Activated B cell treated with CpG ODN at 0.5 μM for 24 hours (primary cell): ENCODE data around the gene PPP1R12B. TPM values are rescaled to one million over a fixed set of nuclear protein-coding genes. Genes with fewer than 3 reads are reported as not detected.
"Not testable (repeated sequence)": the region's sequence is repeated elsewhere in the genome, so short reads cannot be mapped to it uniquely, and the experiment has no call there.

Experiments
- ATAC-seq: fragments of 200-7000 bp; cut with Tn5 transposase; one replicate; pipeline ENCODE4 v1.10.0; 2021; ENCODE audit warnings: low read depth, mild to moderate bottlenecking, moderate library complexity
- CTCF ChIA-PET: fragments of 350-600 bp; sonication (Branson Sonifier 250); formaldehyde crosslinking; loops from one replicate; lab custom pipeline; 2021; ENCODE audit warnings: antibody characterized with exemption; lab: Charles Lee
- POLR2A ChIA-PET: fragments of 350-600 bp; sonication (Branson Sonifier 250); formaldehyde crosslinking; loops from one replicate; lab custom pipeline; 2021; ENCODE audit warnings: antibody characterized with exemption; lab: Charles Lee
- DNase-seq: peaks from one replicate; pipeline ENCODE4 v3.0.0; 2022
- H3K27ac Mint-ChIP-seq: one replicate; pipeline ENCODE4 v1.8.0; 2020; ENCODE audit warnings: mixed read lengths
- H3K27me3 Mint-ChIP-seq: one replicate; pipeline ENCODE4 v1.8.0; 2021; ENCODE audit warnings: mixed read lengths
- H3K36me3 Mint-ChIP-seq: one replicate; pipeline ENCODE4 v1.8.0; 2021; ENCODE audit warnings: low read depth, mixed read lengths
- H3K4me1 Mint-ChIP-seq: one replicate; pipeline ENCODE4 v1.8.0; 2021; ENCODE audit warnings: mixed read lengths
- H3K4me3 Mint-ChIP-seq: one replicate; pipeline ENCODE4 v1.8.0; 2020; ENCODE audit warnings: mild to moderate bottlenecking, mixed read lengths
- H3K9me3 Mint-ChIP-seq: one replicate; pipeline ENCODE4 v1.8.0; 2020; ENCODE audit warnings: mixed read lengths
- intact Hi-C: fragments of 100-400 bp; cut with micrococcal nuclease; formaldehyde crosslinking; loops from one replicate; pipeline ENCODE4 v1.15.1; 2024
- total RNA-seq: library from RNA; stranded (reverse); gene quantifications from 2 replicates; pipeline ENCODE4 v1.2.3, GENCODE V29; 2022
- TF ChIP-seq, protein P1 (sequence below): fragments of 200-600 bp; IDR thresholded peaks from one replicate; pipeline ENCODE4 v1.8.0; 2022; ENCODE audit warnings: antibody characterized with exemption, mild to moderate bottlenecking

Gene PPP1R12B
- total RNA-seq, 1 donor from 2014 or later: 25.7 TPM

DNA sequence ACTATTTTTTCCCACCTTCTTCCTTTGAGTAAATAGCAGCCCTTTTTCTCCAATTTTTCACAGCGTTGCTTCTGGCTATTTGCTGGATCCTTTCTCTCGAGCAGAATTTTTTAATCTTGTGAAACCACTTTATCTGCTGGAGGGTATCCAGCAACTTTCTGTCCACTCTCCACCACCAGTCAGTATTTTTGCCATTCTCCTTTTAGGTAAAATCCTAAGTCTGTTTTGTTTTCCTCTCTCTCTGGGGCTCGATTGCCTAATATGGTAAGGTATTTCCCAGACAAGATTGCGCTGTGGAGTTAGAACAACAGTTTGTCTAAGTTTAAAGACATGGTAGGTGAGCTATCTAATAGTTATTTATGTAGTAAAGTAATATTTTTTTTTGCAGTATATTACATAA is 156.9 kb downstream of the PPP1R12B start:
- intact Hi-C loops: no loop called here
- Mint-ChIP-seq H3K36me3 (peaks cover 18% of the 10 kb centered on the region), H3K9me3 (no peaks in the 10 kb centered on the region), H3K4me1 (no peaks in the 10 kb centered on the region), H3K4me3 (no peak overlapping the region), H3K27me3 (no peaks in the 10 kb centered on the region), H3K27ac (no peak overlapping the region)
- ATAC-seq (no peak), DNase-seq (no peak)
- CTCF ChIA-PET: interaction anchor here (1.4 kb wide), 1 partner anchor 66 kb away, joined by 4 read pairs; no protein-coding TSS in a partner anchor
- POLR2A ChIA-PET: no interaction called here
- TF ChIP-seq, protein P1, sequence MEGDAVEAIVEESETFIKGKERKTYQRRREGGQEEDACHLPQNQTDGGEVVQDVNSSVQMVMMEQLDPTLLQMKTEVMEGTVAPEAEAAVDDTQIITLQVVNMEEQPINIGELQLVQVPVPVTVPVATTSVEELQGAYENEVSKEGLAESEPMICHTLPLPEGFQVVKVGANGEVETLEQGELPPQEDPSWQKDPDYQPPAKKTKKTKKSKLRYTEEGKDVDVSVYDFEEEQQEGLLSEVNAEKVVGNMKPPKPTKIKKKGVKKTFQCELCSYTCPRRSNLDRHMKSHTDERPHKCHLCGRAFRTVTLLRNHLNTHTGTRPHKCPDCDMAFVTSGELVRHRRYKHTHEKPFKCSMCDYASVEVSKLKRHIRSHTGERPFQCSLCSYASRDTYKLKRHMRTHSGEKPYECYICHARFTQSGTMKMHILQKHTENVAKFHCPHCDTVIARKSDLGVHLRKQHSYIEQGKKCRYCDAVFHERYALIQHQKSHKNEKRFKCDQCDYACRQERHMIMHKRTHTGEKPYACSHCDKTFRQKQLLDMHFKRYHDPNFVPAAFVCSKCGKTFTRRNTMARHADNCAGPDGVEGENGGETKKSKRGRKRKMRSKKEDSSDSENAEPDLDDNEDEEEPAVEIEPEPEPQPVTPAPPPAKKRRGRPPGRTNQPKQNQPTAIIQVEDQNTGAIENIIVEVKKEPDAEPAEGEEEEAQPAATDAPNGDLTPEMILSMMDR: no peak

DNA sequence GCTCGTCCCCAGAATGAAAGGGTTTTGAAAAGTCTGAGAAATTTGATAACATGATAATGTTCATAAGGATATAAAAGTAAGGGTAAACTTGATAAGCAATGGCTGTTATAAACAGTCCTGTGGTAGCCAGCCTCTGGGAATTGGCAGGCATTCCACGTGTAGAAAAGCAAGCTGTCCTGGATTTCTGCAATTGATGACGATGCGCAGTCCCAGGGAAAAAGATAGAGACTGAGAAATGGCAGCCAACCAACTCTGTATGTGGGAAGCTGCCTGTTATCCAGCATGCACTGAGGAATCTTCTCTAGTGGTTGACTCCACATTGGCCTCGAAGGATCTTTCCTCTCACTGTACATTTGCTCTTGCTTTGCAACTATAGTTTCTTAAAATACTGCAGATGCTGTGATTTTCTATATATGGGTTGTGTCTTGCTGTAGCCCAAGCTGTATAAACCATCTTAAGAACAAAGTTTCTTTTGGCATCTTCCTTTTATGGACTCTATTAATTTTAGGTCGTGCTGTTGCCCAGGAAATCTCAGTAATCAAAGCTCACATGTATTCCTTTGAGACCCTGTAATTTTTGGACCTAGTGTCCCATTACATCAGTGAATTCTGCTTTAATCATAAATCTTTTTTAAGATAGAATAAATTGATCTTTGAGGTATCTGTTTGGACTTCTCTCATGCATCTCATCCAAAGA is 157.5 kb downstream of the PPP1R12B start:
- CTCF ChIA-PET: interaction anchor here (1.4 kb wide), 1 partner anchor 66 kb away, joined by 4 read pairs; no protein-coding TSS in a partner anchor
- H3K9me3 Mint-ChIP-seq, H3K4me1 Mint-ChIP-seq, H3K27ac Mint-ChIP-seq, H3K4me3 Mint-ChIP-seq, H3K27me3 Mint-ChIP-seq, DNase-seq, ATAC-seq, POLR2A ChIA-PET, intact Hi-C loops: not testable (repeated sequence)
- H3K36me3 Mint-ChIP-seq: peaks cover 19% of the 10 kb centered on the region

DNA sequence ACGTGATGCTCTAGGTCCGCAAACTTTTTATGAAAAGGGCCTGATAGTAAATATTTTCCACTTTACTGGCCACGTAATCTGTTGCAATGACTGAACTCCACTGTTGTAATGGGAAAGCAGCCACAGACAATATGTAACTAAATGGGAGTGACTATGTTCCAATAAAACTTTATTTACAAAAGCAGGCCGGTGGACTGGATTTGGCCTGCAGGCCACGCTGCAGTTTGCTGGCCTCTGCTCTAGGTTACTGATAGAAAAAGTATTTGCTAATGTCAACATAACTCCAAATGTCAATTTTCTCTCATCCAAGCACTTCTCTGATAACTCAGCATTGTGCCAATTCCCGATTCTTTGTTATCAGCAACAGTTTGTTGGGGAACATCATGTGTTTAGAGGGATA is 160.4 kb downstream of the PPP1R12B start:
- H3K27me3 Mint-ChIP-seq, CTCF ChIA-PET, H3K36me3 Mint-ChIP-seq, H3K4me3 Mint-ChIP-seq, DNase-seq, intact Hi-C loops, H3K9me3 Mint-ChIP-seq, ATAC-seq, H3K4me1 Mint-ChIP-seq, H3K27ac Mint-ChIP-seq, POLR2A ChIA-PET: not testable (repeated sequence)

DNA sequence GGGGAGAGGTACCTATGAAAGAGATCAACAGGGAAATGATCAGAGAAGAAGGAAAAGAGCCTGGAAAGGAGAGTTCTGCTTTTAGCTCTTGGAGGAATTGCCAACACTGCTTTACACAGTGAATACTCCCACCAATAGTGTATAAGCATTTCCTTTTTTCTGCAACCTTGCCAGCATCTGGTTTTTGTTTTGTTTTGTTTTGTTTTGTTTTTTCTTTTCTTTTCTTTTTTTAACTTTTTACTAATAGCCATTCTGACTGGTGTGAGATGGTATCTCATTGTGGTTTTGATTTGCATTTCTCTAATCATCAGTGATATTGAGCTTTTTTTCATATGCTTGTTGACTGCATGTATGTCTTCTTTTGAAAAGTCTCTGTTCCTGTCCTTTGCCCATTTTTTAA is 165.4 kb downstream of the PPP1R12B start:
- not testable (repeated sequence) for H3K4me3 Mint-ChIP-seq

DNA sequence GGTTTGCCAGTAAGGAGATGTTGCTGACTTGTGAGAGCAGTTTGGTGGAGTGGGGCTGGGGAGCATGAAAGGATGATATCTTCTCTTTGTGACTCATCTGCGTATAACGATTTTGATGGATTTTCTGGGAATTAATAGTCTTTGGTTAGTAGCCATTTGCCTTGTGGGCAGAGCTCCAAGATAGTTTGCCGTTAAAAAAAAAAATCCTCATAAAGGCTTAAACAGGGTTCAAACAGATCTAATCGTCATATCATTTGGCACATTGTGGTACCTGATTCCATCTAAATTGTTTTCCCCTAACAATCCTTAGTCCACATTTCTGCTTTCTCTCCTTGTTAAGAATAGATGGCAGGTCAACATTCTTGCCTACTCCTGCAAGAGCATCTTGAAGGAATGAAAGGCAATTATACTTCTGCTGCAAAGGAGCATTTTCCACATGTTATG is 168.0 kb downstream of the PPP1R12B start:
- CTCF ChIA-PET: no interaction called here
- intact Hi-C loops: no loop called here

More for the DNA sequence above, 165.4 kb downstream of the PPP1R12B start:
- CTCF ChIA-PET, H3K4me1 Mint-ChIP-seq, H3K27me3 Mint-ChIP-seq, H3K27ac Mint-ChIP-seq, intact Hi-C loops, ATAC-seq, H3K9me3 Mint-ChIP-seq, POLR2A ChIA-PET, DNase-seq: not testable (repeated sequence)
- H3K36me3 Mint-ChIP-seq: peaks cover 11% of the 10 kb centered on the region

DNA sequence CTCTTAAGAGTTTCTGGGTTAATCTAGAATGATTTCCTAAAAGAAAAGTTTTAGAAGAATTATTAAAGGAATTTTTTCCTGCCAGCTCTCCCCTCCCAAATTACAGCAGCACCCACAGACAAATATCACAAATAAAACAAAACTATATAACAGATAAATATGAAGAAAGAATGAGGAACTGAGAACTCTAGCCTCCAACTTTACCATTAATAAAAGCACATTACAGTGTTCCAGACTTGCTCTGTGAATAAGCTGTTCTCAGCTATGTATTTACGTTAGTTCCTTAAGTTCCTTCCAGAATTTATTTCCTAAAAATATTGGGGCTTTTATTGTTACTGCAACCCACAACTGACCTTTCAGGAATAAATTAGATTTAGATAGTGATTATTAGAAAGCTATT is 168.6 kb downstream of the PPP1R12B start:
- H3K36me3 Mint-ChIP-seq: peaks cover 10% of the 10 kb centered on the region
- H3K27me3 Mint-ChIP-seq, H3K9me3 Mint-ChIP-seq, H3K4me1 Mint-ChIP-seq, ATAC-seq, CTCF ChIA-PET, H3K4me3 Mint-ChIP-seq, H3K27ac Mint-ChIP-seq, DNase-seq, POLR2A ChIA-PET, intact Hi-C loops: not testable (repeated sequence)

More for the DNA sequence above, 168.0 kb downstream of the PPP1R12B start:
- TF ChIP-seq, protein P1: no peak
- H3K4me3 Mint-ChIP-seq: no peak overlapping the region
- peaks cover 6% of the 10 kb centered on the region for H3K4me1 Mint-ChIP-seq
- DNase-seq: no peak
- ATAC-seq: no peak
- peaks cover 4% of the 10 kb centered on the region for H3K9me3 Mint-ChIP-seq
- H3K27me3 Mint-ChIP-seq: no peaks in the 10 kb centered on the region
- peaks cover 10% of the 10 kb centered on the region for H3K36me3 Mint-ChIP-seq
- POLR2A ChIA-PET: no interaction called here
- no peak overlapping the region for H3K27ac Mint-ChIP-seq

DNA sequence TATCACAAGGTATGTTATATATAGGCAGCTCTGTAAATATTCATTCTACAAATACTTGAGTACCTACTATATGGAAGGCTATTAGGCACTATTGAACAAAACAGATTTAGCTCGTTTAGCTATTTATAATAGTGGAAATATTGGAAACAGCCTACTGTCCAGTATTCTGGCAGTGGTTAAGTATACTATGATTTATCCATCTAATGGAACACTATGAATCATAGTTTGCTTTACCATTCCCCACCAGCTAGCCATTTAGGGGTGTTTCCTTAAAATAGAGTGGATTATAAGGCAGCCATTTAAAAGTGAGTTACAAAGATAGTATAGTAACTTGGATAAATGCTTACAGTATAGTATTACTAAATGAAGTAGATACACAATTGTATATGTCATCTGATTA is 169.7 kb downstream of the PPP1R12B start:
- ATAC-seq, H3K4me1 Mint-ChIP-seq, H3K27me3 Mint-ChIP-seq, CTCF ChIA-PET, H3K9me3 Mint-ChIP-seq, intact Hi-C loops, POLR2A ChIA-PET, DNase-seq, H3K27ac Mint-ChIP-seq, H3K4me3 Mint-ChIP-seq: not testable (repeated sequence)
- H3K36me3 Mint-ChIP-seq: peaks cover 12% of the 10 kb centered on the region

DNA sequence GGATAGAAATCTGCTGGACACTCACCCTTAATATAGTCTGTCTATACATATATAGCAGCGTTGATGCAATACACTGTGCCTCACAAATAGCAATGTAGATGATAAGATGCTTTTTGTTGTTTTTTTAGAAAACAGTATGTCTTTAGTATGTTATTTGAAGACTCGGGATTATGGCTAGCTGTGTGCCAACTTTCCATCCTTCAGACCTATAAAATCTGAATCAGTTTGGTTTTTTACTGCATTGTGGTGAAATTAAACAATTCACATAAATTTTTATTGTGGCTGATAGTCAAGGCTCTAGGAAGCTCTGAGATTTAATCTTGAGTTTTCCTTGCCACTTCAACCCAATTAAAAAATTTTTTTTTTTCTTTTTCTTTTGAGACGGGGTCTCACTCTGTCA is 170.4 kb downstream of the PPP1R12B start:
- CTCF ChIA-PET, H3K9me3 Mint-ChIP-seq, DNase-seq, H3K4me3 Mint-ChIP-seq, H3K4me1 Mint-ChIP-seq, POLR2A ChIA-PET, H3K27ac Mint-ChIP-seq, intact Hi-C loops, H3K27me3 Mint-ChIP-seq, ATAC-seq: not testable (repeated sequence)
- H3K36me3 Mint-ChIP-seq: peaks cover 14% of the 10 kb centered on the region

DNA sequence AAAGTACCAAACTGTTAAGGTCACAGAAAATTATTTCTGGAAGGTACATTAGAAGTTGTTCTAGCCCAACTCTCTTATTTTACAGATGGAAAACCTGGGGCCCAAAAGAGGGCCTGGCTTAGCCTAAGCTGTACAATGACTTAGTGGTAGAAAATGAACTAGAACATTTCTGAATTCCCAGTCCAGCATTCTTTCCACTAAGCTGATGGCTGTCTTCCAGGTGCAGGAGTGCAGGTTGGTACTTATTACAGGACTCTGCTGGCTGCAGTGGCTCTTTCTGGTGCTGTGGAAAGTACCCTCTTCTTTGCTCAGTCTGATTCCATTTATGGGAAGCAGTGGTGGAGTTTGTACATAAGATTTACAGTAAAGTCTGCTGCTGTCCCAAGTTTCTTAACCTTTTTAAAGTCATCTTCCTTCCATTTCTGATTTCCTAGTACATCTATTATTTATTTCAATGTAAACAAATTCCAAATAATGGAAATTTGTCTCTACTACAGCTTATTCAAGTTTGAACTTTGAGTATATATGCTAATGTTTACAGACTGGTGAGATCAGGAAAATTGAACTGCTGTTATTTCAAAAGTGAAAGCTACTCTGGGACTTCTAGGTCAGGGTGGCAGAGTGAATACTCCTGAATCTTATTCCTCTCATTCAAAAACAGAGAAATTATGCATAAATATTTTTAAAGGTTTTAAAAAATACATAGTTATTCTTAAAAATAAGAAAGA is 171.8 kb downstream of the PPP1R12B start:
- H3K9me3 Mint-ChIP-seq, H3K4me3 Mint-ChIP-seq, H3K27ac Mint-ChIP-seq, DNase-seq, ATAC-seq, CTCF ChIA-PET, H3K36me3 Mint-ChIP-seq, H3K4me1 Mint-ChIP-seq, H3K27me3 Mint-ChIP-seq, POLR2A ChIA-PET: not testable (repeated sequence)
- intact Hi-C loops: loop anchor here (1.0 kb wide), 1 partner anchor 27 kb away; no protein-coding TSS in a partner anchor

DNA sequence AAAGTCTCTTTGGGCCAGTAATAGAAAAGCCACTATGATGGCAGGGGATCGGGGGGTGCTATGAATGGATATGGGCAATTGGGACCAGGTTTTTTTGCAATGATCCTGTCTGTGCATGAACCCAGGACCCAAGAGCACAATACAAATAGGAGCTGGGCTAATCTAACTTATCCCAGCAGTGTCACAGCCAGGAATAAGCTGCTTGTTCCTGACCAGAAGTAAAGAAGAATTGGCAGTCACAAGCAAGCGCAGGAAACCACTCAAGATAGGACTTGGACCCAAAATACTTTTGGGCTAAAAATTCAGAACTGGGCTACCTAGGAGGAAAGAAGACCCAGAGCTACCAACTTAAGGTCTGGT is 172.3 kb downstream of the PPP1R12B start:
- CTCF ChIA-PET, H3K4me3 Mint-ChIP-seq, ATAC-seq, DNase-seq, H3K27ac Mint-ChIP-seq, H3K4me1 Mint-ChIP-seq, H3K9me3 Mint-ChIP-seq, H3K36me3 Mint-ChIP-seq, POLR2A ChIA-PET, H3K27me3 Mint-ChIP-seq: not testable (repeated sequence)
- intact Hi-C loops: loop anchor here (1.0 kb wide), 1 partner anchor 28 kb away; no protein-coding TSS in a partner anchor
